HG03066 (cell line): ENCODE results near the gene UMODL1.

Source experiments
- ATAC-seq: cut with Tn5 transposase; IDR thresholded peaks from one replicate; pipeline ENCODE4 v1.9.1; 2021; ENCODE audit warnings: low read depth; ENCODE audit not compliant: unreplicated experiment

Gene UMODL1

GRCh38 chr21:42039470-42039901 is 31.6 kb upstream of the UMODL1 start:
- no peak for ATAC-seq

GRCh38 chr21:42039911-42040351 is 31.2 kb upstream of the UMODL1 start:
- no peak for ATAC-seq

- no peak for ATAC-seq
Observed at GRCh38 chr21:42040411-42041180, 30.5 kb upstream of the UMODL1 start.

DNA sequence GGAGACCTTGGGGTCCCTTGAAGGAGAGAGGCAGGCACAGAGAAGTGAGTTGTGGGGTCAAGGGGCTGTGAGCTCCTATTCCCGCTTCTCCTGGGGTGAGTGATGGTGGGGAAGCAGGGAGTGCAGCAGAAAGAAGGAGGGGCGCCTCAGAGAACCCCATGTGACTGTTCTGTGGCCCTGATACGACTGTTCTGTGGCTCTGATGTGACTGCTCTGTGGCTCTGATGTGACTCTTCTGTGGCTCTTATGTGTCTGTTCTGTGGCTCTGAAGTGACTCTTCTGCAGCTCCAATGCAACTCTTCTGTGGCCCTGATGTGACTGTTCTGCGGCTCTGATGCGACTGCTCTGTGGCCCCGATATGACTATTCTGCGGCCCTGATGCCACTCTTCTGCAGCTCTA is 29.9 kb upstream of the UMODL1 start:
- no peak for ATAC-seq

GRCh38 chr21:42041711-42042110 is 29.4 kb upstream of the UMODL1 start:
- no peak for ATAC-seq

- no peak for ATAC-seq
Observed at GRCh38 chr21:42042651-42043050, 28.5 kb upstream of the UMODL1 start.

DNA sequence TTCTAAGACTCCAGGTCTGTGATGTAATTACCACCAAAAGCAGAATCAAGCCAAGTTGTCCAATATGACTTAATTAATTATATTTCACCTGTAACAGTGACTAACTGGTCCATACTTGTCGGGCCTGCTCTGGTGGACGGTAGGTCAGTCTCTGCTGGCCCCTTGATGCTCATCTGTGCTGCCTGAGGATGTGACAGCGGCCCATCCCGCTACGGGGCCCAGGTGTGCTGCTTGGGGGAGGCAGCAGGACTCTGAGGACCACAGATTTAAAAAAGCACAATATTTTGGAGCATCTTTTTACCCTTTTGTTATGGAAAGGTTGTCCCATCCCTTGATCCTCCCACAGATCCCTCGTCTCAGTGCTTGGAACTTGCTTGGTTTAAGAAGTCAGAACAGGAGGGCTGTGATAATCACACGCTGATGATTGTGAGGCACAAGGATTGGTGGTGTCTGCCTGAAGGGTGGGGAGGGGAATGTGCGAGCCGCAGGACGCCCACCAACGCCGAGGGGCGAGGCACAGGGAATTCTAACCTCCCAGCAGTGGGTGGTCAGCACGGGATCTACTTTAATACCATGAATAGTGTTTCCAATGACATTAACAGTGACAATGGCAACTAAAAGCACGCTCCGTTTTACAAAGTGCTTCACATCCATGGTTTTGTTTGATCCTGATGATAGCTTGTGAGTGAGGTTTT is 27.8 kb upstream of the UMODL1 start:
- no peak for ATAC-seq

DNA sequence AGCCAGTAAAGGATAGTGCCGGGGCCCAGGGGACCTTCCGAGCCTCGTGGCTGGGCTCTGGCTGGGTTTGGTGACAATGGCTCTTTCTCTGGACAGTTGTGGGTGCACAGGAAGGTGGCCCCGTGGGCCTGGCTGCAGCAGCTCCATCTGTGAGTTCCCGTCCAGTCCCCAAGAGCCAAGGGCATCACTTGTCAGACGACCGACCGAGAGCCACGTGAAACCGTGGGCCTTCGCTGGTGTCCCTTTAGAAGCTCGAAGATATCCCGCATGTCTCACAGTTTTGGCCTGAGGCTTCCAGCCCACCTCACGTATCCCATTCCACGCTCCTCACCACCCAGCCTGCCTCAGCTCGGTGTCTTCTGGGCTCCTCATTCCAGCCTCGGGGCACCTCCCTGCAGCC is 27.2 kb upstream of the UMODL1 start:
- ATAC-seq: no peak

GRCh38 chr21:42044871-42045495 is 26.1 kb upstream of the UMODL1 start:
- ATAC-seq: no peak

GRCh38 chr21:42047821-42048613 is 23.1 kb upstream of the UMODL1 start:
- ATAC-seq: no peak

DNA sequence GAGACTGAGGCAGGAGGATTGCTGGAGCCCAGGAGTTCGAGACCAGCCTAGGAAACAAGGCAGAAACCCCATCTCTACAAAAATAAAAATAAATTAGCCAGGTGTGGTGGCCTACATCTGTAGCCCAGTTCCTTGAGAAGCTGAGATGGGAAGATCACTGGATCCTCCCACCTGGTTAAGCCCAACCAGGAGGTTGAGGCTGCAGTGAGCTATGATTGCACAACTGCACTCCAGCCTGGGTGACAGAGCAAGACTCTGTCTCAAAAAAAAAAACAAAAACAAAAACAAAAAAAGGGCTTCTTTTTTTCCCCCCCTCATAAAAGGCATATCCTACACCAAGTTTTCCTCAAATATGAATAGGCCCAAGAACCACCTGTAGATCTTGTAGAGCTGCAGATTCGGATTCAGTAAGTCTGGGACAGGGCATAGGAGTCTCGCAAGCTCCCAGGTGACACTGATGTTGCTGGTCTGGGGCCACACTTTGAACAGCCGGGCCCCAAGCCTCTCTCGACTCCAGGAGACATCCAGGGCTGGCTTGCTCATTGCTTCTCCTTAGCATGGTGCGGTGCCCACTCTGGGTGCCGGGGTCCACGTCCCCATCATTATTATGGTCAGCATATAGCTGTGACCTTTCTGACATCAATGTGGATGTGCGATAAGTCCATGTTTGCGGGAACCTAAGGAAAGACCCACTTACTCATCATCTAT is 22.1 kb upstream of the UMODL1 start:
- ATAC-seq: no peak

- no peak for ATAC-seq
Observed at GRCh38 chr21:42049578-42050430, 21.3 kb upstream of the UMODL1 start.

DNA sequence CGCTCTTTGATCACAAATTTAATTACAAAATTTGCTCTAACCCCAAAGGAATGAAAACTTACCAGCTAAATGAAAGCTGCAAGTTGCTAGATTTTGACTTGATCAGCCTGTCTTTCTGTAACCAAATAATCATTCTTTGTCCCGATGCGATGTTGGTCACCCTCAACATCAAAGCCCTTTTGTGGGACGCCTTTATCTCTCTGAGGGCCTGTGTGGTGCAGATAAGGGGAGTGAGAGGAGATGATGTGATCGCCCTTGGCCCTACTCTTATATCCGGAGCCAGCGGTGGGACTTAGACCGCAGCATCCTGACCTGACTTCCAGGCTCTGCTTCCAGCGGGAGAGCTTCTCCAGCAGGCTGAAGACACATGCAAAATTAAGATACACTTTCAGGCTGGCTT is 19.3 kb upstream of the UMODL1 start:
- ATAC-seq: no peak

GRCh38 chr21:42055425-42055824 is 15.7 kb upstream of the UMODL1 start:
- no peak for ATAC-seq

DNA sequence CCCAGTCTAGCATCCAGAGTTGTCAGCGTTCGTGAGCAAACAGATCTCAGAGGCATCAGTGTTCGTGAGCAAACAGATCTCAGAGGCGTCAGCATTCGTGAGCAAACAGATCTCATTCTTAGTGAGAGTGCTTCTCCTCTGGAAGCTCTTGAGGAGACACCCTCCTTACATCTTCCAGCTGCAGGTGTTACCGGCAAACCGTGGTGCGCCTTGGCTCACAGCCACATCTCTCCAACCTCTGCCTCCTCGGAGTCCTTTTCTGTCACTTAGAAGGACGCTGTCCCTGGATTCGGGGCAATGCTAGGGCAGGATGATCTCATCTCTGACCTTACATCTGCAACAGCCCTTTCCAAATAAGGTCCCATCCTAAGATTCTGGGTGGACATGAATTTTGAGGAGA is 14.6 kb upstream of the UMODL1 start:
- ATAC-seq: no peak

DNA sequence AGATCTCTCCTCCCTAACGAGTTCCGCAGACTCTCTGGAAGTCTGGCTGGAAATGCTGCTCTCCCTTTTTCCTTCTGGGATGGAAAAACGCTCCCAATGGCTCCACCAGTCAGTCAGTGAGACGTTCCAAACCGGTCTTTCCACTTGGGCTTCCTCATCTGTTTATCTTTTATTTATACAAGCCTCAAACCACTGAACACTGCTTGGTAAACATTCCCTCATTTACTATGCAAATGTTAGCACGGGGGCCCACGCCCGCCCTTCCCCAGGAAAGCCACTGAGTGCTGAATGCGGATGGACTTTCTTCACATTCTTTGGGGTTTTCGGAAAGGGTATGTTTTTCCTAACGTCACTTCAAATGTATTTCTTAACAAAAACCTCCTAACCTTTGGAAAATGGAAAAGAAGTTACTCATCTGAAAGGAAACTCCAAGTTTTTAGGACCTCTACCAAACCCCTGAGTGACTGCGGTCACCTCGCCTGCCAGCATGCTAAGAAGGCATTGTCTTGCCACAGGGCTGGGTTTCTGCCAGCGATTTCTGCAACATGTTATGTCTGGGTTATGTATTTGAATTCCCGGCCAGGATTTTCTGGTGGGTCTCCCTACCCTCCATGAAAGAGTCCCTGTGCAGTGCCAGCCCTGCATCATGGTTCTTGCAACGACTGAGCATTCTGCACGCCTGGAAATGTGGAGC is 14.0 kb upstream of the UMODL1 start:
- no peak for ATAC-seq

GRCh38 chr21:42057851-42058437 is 13.2 kb upstream of the UMODL1 start:
- no peak for ATAC-seq

- ATAC-seq: no peak
Observed at GRCh38 chr21:42058631-42059111, 12.4 kb upstream of the UMODL1 start.
